HFFc6 (cell line): ENCODE data around the gene ZSCAN18. TPM values are rescaled to one million over a fixed set of nuclear protein-coding genes. Genes with fewer than 3 reads are reported as not detected.

Source experiments
- DNase-seq: peaks from one replicate; pipeline ENCODE4 v3.0.0-alpha.2; 2018
- H3K27ac Mint-ChIP-seq: 2 replicates; pipeline ENCODE4 v1.8.0; 2020; ENCODE audit warnings: mild to moderate bottlenecking, mixed read lengths
- H3K27me3 Mint-ChIP-seq: 2 replicates; pipeline ENCODE4 v1.8.0; 2021; ENCODE audit warnings: mild to moderate bottlenecking, moderate library complexity, mixed read lengths; ENCODE audit not compliant: insufficient read depth
- H3K36me3 Mint-ChIP-seq: 2 replicates; pipeline ENCODE4 v1.8.0; 2021; ENCODE audit warnings: low read depth, mixed read lengths
- H3K4me1 Mint-ChIP-seq: 2 replicates; pipeline ENCODE4 v1.8.0; 2020; ENCODE audit warnings: low read depth, mixed read lengths
- H3K4me3 Mint-ChIP-seq: 2 replicates; pipeline ENCODE4 v1.8.0; 2020; ENCODE audit warnings: mild to moderate bottlenecking, moderate library complexity, mixed read lengths
- H3K9me3 Mint-ChIP-seq: 2 replicates; pipeline ENCODE4 v1.8.0; 2020; ENCODE audit warnings: mild to moderate bottlenecking, mixed read lengths
- total RNA-seq, 6 experiments: library from RNA; stranded (reverse); fragmentation: NEBNext Ultra II Directional; extraction: Animal tissue kit (Norgen Biotek cat#: 25700); gene quantifications; 2 replicates in 1 of 6; 3 replicates in 5 of 6; pipeline ENCODE4 v1.2.3, GENCODE V29; 2021
- TF ChIP-seq, protein P1 (sequence below): fragments of 200-600 bp; sonication (generic); IDR thresholded peaks from 2 replicates; pipeline ENCODE4 v1.5.0; 2021; ENCODE audit warnings: antibody characterized with exemption, mild to moderate bottlenecking

The ZSCAN18 gene
- total RNA-seq, 6 experiments from 2014 or later, result 0.80 to 2.8 (median 2.1) TPM

GRCh38 chr19:58093071-58093470, 5.0 kb downstream of the ZSCAN18 start:
- Mint-ChIP-seq H3K27ac (no peak overlapping the region), H3K4me3 (no peak overlapping the region), H3K9me3 (peaks cover 78% of the 10 kb centered on the region), H3K27me3 (0 out of 2 replicates have a peak, but pooled peaks cover 2% of the 10 kb centered on the region), H3K4me1 (no peaks in the 10 kb centered on the region), H3K36me3 (peaks cover 5% of the 10 kb centered on the region; the same call in 1 of the 2 replicates)
- TF ChIP-seq, protein P1, sequence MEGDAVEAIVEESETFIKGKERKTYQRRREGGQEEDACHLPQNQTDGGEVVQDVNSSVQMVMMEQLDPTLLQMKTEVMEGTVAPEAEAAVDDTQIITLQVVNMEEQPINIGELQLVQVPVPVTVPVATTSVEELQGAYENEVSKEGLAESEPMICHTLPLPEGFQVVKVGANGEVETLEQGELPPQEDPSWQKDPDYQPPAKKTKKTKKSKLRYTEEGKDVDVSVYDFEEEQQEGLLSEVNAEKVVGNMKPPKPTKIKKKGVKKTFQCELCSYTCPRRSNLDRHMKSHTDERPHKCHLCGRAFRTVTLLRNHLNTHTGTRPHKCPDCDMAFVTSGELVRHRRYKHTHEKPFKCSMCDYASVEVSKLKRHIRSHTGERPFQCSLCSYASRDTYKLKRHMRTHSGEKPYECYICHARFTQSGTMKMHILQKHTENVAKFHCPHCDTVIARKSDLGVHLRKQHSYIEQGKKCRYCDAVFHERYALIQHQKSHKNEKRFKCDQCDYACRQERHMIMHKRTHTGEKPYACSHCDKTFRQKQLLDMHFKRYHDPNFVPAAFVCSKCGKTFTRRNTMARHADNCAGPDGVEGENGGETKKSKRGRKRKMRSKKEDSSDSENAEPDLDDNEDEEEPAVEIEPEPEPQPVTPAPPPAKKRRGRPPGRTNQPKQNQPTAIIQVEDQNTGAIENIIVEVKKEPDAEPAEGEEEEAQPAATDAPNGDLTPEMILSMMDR, result no peak
- DNase-seq, result no peak

GRCh38 chr19:58091251-58091995, 6.6 kb downstream of the ZSCAN18 start:
- H3K36me3 Mint-ChIP-seq, result peaks cover 5% of the 10 kb centered on the region; the same call in 1 of the 2 replicates
- H3K27me3 Mint-ChIP-seq, result no peaks in the 10 kb centered on the region
- H3K27ac Mint-ChIP-seq, result no peak overlapping the region
- DNase-seq, result no peak
- no peaks in the 10 kb centered on the region for H3K4me1 Mint-ChIP-seq
- peaks cover 79% of the 10 kb centered on the region for H3K9me3 Mint-ChIP-seq
- TF ChIP-seq, protein P1, result no peak
- H3K4me3 Mint-ChIP-seq, result no peak overlapping the region

DNA sequence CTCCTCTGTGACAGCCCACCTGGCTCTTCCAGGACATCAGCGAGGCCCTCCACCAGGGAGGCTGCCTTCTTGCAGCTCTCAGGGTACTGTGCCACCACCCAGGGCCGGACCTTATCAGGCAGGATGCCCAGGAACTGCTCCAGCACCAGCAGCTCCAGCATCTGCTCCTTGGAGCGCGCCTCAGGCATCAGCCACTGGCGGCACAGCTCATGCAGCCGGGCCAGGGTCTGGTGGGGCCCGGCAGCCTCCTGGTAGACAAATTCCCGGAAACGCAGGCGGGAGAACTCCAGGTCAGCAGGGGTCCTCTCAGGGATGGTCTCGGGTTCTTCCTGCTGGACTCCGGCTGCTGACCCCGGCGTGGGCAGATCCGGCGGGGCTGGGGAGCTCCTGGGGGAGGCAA, 8.2 kb downstream of the ZSCAN18 start:
- Mint-ChIP-seq H3K4me3 (no peak overlapping the region), H3K36me3 (no peaks in the 10 kb centered on the region), H3K27me3 (no peaks in the 10 kb centered on the region), H3K9me3 (peaks cover 71% of the 10 kb centered on the region), H3K27ac (no peak overlapping the region), H3K4me1 (no peaks in the 10 kb centered on the region)
- DNase-seq, result no peak
- TF ChIP-seq, protein P1, result no peak

GRCh38 chr19:58088521-58089052, 9.4 kb downstream of the ZSCAN18 start:
- no peaks in the 10 kb centered on the region for H3K27me3 Mint-ChIP-seq
- TF ChIP-seq, protein P1, result no peak
- no peak overlapping the region for H3K4me3 Mint-ChIP-seq
- peaks cover 7% of the 10 kb centered on the region for H3K36me3 Mint-ChIP-seq
- H3K4me1 Mint-ChIP-seq, result no peaks in the 10 kb centered on the region
- H3K27ac Mint-ChIP-seq, result no peak overlapping the region
- H3K9me3 Mint-ChIP-seq, result peaks cover 68% of the 10 kb centered on the region
- no peak for DNase-seq

- Mint-ChIP-seq H3K4me3 (no peak overlapping the region), H3K36me3 (peaks cover 10% of the 10 kb centered on the region), H3K4me1 (no peaks in the 10 kb centered on the region), H3K27me3 (no peaks in the 10 kb centered on the region), H3K27ac (no peak overlapping the region), H3K9me3 (peaks cover 65% of the 10 kb centered on the region)
- no peak for DNase-seq
- TF ChIP-seq, protein P1, result no peak
These were observed 11.0 kb downstream of the ZSCAN18 start for GRCh38 chr19:58086825-58087710.
